ENCODE results near the gene GOT1. TPM values are rescaled to one million over a fixed set of nuclear protein-coding genes. Genes with fewer than 3 reads are reported as not detected.

GOT1 gene
- polyA plus RNA-seq, 3 donors: 87.4 to 96.9 (median 92.5) TPM

GRCh38 chr10:99403674-99404073 is 26.8 kb downstream of the GOT1 start:
- no peak for DNase-seq (ENCODE audit: low read depth in 3 of 3, low spot score in 2 of 3)

- DNase-seq (ENCODE audit: low read depth in 3 of 3, low spot score in 2 of 3): no peak
Observed at GRCh38 chr10:99399664-99400063, 30.8 kb downstream of the GOT1 start.

- DNase-seq (ENCODE audit: low read depth in 3 of 3, low spot score in 2 of 3): no peak
Observed at GRCh38 chr10:99396471-99396870, 34.0 kb downstream of the GOT1 start.

- no peak for DNase-seq (ENCODE audit: low read depth in 3 of 3, low spot score in 2 of 3)
Observed at GRCh38 chr10:99395750-99396445, 34.5 kb downstream of the GOT1 start.

GRCh38 chr10:99394761-99395386 is 35.5 kb downstream of the GOT1 start:
- no peak for DNase-seq (ENCODE audit: low read depth in 3 of 3, low spot score in 2 of 3)

GRCh38 chr10:99394256-99394655 is 36.2 kb downstream of the GOT1 start:
- DNase-seq (ENCODE audit: low read depth in 3 of 3, low spot score in 2 of 3): no peak

- DNase-seq (ENCODE audit: low read depth in 3 of 3, low spot score in 2 of 3): no peak
Observed at GRCh38 chr10:99393683-99394082, 36.7 kb downstream of the GOT1 start.

- DNase-seq (ENCODE audit: low read depth in 3 of 3, low spot score in 2 of 3): no peak
Observed at GRCh38 chr10:99393036-99393435, 37.4 kb downstream of the GOT1 start.

GRCh38 chr10:99391346-99391745 is 39.1 kb downstream of the GOT1 start:
- DNase-seq (ENCODE audit: low read depth in 3 of 3, low spot score in 2 of 3): no peak

- DNase-seq (ENCODE audit: low read depth in 3 of 3, low spot score in 2 of 3): no peak
Observed at GRCh38 chr10:99389729-99390480, 40.5 kb downstream of the GOT1 start.

- DNase-seq (ENCODE audit: low read depth in 3 of 3, low spot score in 2 of 3): no peak
Observed at GRCh38 chr10:99387541-99387940, 42.9 kb downstream of the GOT1 start.

- DNase-seq (ENCODE audit: low read depth in 3 of 3, low spot score in 2 of 3): no peak
Observed at GRCh38 chr10:99387071-99387470, 43.4 kb downstream of the GOT1 start.

- no peak for DNase-seq (ENCODE audit: low read depth in 3 of 3, low spot score in 2 of 3)
Observed at GRCh38 chr10:99382176-99382575, 48.2 kb downstream of the GOT1 start.

- DNase-seq (ENCODE audit: low read depth in 3 of 3, low spot score in 2 of 3): no peak
Observed at GRCh38 chr10:99375426-99375825, 55.0 kb downstream of the GOT1 start.

- DNase-seq (ENCODE audit: low read depth in 3 of 3, low spot score in 2 of 3): no peak
Observed at GRCh38 chr10:99374972-99375371, 55.5 kb downstream of the GOT1 start.

GRCh38 chr10:99374526-99374925 is 55.9 kb downstream of the GOT1 start:
- no peak for DNase-seq (ENCODE audit: low read depth in 3 of 3, low spot score in 2 of 3)

GRCh38 chr10:99372546-99373271 is 57.7 kb downstream of the GOT1 start:
- no peak for DNase-seq (ENCODE audit: low read depth in 3 of 3, low spot score in 2 of 3)

GRCh38 chr10:99370993-99371392 is 59.4 kb downstream of the GOT1 start:
- DNase-seq (ENCODE audit: low read depth in 3 of 3, low spot score in 2 of 3): no peak

GRCh38 chr10:99369551-99369950 is 60.9 kb downstream of the GOT1 start:
- no peak for DNase-seq (ENCODE audit: low read depth in 3 of 3, low spot score in 2 of 3)

GRCh38 chr10:99369126-99369525 is 61.3 kb downstream of the GOT1 start:
- DNase-seq (ENCODE audit: low read depth in 3 of 3, low spot score in 2 of 3): no peak

- DNase-seq (ENCODE audit: low read depth in 3 of 3, low spot score in 2 of 3): no peak
Observed at GRCh38 chr10:99368646-99369045, 61.8 kb downstream of the GOT1 start.

Data from right renal cortex interstitium (tissue), 3 donors.